Tibial artery (tissue), 4 donors: ENCODE results near the gene PPP1R16B.
"Not testable (repeated sequence)": the region's sequence is repeated elsewhere in the genome, so short reads cannot be mapped to it uniquely, and the experiment has no call there.

ENCODE experiments used
- DNase-seq, 2 donors: peaks; one replicate each; pipeline ENCODE4 v3.0.0-alpha.2; 2019
- H3K27ac ChIP-seq, 2 donors: fragments of 200-600 bp; sonication (generic) in 1 of 2; 1 replicate in 1 of 2; 2 replicates in 1 of 2; pipeline ENCODE4 v1.5.1; 2018 to 2019; ENCODE audit warnings: mild to moderate bottlenecking in 1 of 2
- H3K27me3 ChIP-seq, 2 donors: fragments of 200-600 bp; sonication (generic) in 1 of 2; one replicate each; pipeline versions ENCODE4 v1.5.1 to v1.6.0; 2016 to 2019
- H3K36me3 ChIP-seq, 3 donors: fragments of 200-600 bp; sonication (generic) in 2 of 3; one replicate each; pipeline ENCODE4 v1.5.1; 2016 to 2019; ENCODE audit warnings: mild to moderate bottlenecking in 2 of 3
- H3K4me1 ChIP-seq, 4 donors: fragments of 200-600 bp; sonication (generic) in 2 of 4; 1 replicate in 3 of 4; 2 replicates in 1 of 4; pipeline ENCODE4 v1.5.1; 2016 to 2019
- H3K4me3 ChIP-seq, 2 donors: fragments of 200-600 bp; sonication (generic) in 1 of 2; 1 replicate in 1 of 2; 2 replicates in 1 of 2; pipeline ENCODE4 v1.5.1; 2018 to 2019; ENCODE audit warnings: mild to moderate bottlenecking in 2 of 2
- H3K9me3 ChIP-seq, 3 donors: fragments of 200-600 bp; sonication (generic) in 1 of 3; one replicate each; pipeline ENCODE4 v1.5.1; 2016 to 2019
- CTCF ChIP-seq, 2 experiments: fragments of 200-600 bp in 1 of 2; fragments of 450-650 bp in 1 of 2; IDR thresholded peaks; one replicate each; pipeline ENCODE4 v1.5.1; 2017 to 2019; ENCODE audit warnings: antibody characterized with exemption in 2 of 2, mild to moderate bottlenecking in 1 of 2, moderate library complexity in 1 of 2
- intact Hi-C: fragments of 100-400 bp; cut with DNase I; formaldehyde crosslinking; loops from one replicate; pipeline ENCODE4 v1.15.0; 2023; ENCODE audit warnings: low total_unique reads

PPP1R16B gene

DNA sequence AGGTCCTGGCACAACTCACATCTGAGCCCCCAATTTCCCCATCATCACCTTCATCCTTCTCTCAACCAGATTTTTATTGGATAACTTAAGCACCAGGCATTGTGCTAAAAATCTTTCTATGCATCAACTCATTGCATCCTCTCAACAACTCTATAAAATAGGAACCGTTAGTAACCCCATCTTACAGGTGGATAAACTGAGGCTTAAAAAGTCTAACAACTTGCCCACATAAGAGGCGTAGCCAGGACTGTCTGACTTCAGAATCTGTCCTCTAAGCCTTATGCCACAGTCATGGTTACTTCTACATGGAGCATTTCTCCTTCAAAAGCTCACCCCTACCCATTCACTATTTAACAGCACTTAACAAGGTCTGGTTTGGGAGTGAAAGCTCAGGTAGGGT, 51.1 kb downstream of the PPP1R16B start:
- Histone ChIP-seq H3K27ac (no peak overlapping the region), H3K27me3 (no peaks in the 10 kb centered on the region), H3K9me3 (no peaks in the 10 kb centered on the region), H3K4me3 (no peak overlapping the region), H3K4me1 (peaks cover 0 to 18% (median 2%) of the 10 kb centered on the region in 4 donors), H3K36me3 (no peaks in the 10 kb centered on the region)
- TF ChIP-seq CTCF (IDR thresholded peaks at IDR 0.05), result no peak
- intact Hi-C loops, result no loop called here
- no peak for DNase-seq

- no peaks in the 10 kb centered on the region for H3K27me3 ChIP-seq
- H3K4me1 ChIP-seq, result peaks cover 0 to 18% (median 2%) of the 10 kb centered on the region in 4 donors
- no peak for DNase-seq
- TF ChIP-seq CTCF (IDR thresholded peaks at IDR 0.05), result no peak
- H3K27ac ChIP-seq, result no peak overlapping the region
- intact Hi-C loops, result no loop called here
- no peaks in the 10 kb centered on the region for H3K36me3 ChIP-seq
- H3K4me3 ChIP-seq, result no peak overlapping the region
- H3K9me3 ChIP-seq, result no peaks in the 10 kb centered on the region
Measured at GRCh38 chr20:38857703-38858102, 52.2 kb downstream of the PPP1R16B start.

GRCh38 chr20:38859070-38859690, 53.7 kb downstream of the PPP1R16B start:
- intact Hi-C loops, result no loop called here
- DNase-seq, result no peak
- H3K9me3 ChIP-seq, result no peaks in the 10 kb centered on the region
- H3K36me3 ChIP-seq, result no peaks in the 10 kb centered on the region
- TF ChIP-seq CTCF (IDR thresholded peaks at IDR 0.05), result no peak
- H3K27ac ChIP-seq, result no peak overlapping the region
- no peaks in the 10 kb centered on the region for H3K27me3 ChIP-seq
- H3K4me1 ChIP-seq, result peaks cover 0 to 18% (median 2%) of the 10 kb centered on the region in 4 donors
- H3K4me3 ChIP-seq, result no peak overlapping the region

- DNase-seq, H3K9me3 ChIP-seq, H3K36me3 ChIP-seq, H3K27ac ChIP-seq, H3K27me3 ChIP-seq, H3K4me3 ChIP-seq, intact Hi-C loops: not testable (repeated sequence)
- peaks cover 0 to 16% (median 2%) of the 10 kb centered on the region in 4 donors for H3K4me1 ChIP-seq
Measured at GRCh38 chr20:38859857-38860256, 54.4 kb downstream of the PPP1R16B start.

DNA sequence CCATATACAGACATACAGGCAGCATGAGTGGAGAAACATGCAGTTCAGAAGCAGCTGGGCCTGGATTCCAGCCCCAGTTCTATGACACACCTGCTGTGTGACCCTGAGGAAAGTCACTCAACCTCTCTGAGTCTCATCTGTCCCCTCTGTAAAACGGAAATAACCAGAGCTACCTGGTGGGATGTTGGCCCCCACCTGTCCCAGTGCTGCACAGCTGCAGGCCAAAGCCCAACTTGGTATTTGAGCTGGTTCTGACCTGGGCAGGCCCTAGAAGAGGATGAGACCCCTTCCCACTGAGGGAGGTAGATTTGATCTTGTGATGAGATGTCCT, 55.5 kb downstream of the PPP1R16B start:
- TF ChIP-seq CTCF (IDR thresholded peaks at IDR 0.05), result no peak
- intact Hi-C loops, result no loop called here
- DNase-seq, result no peak
- H3K27ac ChIP-seq, result no peak overlapping the region
- no peaks in the 10 kb centered on the region for H3K9me3 ChIP-seq
- H3K4me3 ChIP-seq, result no peak overlapping the region
- no peaks in the 10 kb centered on the region for H3K27me3 ChIP-seq
- H3K4me1 ChIP-seq, result peaks cover 0 to 4% (median 0%) of the 10 kb centered on the region in 4 donors
- H3K36me3 ChIP-seq, result no peaks in the 10 kb centered on the region

DNA sequence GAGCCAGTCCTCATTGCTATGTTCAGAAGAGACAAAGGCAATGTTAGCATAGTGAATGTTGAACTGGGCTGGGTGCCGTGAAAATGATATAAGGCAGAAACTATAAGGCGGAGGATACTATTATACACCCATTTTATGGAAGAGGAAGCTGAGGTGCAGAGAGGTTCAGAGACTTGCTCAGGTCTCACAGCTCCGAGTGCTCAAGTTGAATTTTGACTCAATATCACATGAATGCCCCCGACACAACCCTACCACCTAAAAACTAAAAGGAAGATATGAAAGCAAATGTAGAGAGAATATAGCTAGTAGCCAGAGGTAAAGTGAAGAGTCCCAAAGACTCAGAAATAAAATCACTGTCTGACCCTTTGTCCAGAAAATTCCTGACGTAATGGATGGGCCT, 56.7 kb downstream of the PPP1R16B start:
- Histone ChIP-seq H3K27ac (no peak overlapping the region), H3K4me1 (no peaks in the 10 kb centered on the region), H3K36me3 (no peaks in the 10 kb centered on the region), H3K9me3 (no peaks in the 10 kb centered on the region), H3K27me3 (no peaks in the 10 kb centered on the region), H3K4me3 (no peak overlapping the region)
- no peak for DNase-seq
- intact Hi-C loops, result no loop called here
- TF ChIP-seq CTCF (IDR thresholded peaks at IDR 0.05), result no peak
